ENCODE data around the gene UBXN11. TPM values are rescaled to one million over a fixed set of nuclear protein-coding genes. Genes with fewer than 3 reads are reported as not detected.

Gene UBXN11
- polyA plus RNA-seq, 1 experiment: 6.1 TPM

- H3K4me3 ChIP-seq (ENCODE audit: low read depth, low read length): no peak overlapping the region
- H3K27me3 ChIP-seq (ENCODE audit: control insufficient read depth, insufficient read depth, low read length): no peaks in the 10 kb centered on the region
- ChIA-PET CTCF (interaction anchor here (0.5 to 5.5 kb wide), 47 partner anchors 8 to 931 kb away, joined by 3 to 62 read pairs (median 4); partner anchors contain the start of genes C1orf232, CEP85, CRYBG2 and SH3BGRL3), POLR2A (interaction anchor here (0.6 to 1.1 kb wide), 3 partner anchors 37 to 86 kb away, joined by 3 to 5 read pairs (median 3); no protein-coding TSS in a partner anchor)
- no peak overlapping the region for H3K27ac ChIP-seq (ENCODE audit: low read depth, low read length)
- peak; percentile 52 for DNase-seq (ENCODE audit: low read depth, low spot score)
- no peaks in the 10 kb centered on the region for H3K9me3 ChIP-seq (ENCODE audit: control insufficient read depth, insufficient read depth, low read length)
- TF ChIP-seq, protein P1, sequence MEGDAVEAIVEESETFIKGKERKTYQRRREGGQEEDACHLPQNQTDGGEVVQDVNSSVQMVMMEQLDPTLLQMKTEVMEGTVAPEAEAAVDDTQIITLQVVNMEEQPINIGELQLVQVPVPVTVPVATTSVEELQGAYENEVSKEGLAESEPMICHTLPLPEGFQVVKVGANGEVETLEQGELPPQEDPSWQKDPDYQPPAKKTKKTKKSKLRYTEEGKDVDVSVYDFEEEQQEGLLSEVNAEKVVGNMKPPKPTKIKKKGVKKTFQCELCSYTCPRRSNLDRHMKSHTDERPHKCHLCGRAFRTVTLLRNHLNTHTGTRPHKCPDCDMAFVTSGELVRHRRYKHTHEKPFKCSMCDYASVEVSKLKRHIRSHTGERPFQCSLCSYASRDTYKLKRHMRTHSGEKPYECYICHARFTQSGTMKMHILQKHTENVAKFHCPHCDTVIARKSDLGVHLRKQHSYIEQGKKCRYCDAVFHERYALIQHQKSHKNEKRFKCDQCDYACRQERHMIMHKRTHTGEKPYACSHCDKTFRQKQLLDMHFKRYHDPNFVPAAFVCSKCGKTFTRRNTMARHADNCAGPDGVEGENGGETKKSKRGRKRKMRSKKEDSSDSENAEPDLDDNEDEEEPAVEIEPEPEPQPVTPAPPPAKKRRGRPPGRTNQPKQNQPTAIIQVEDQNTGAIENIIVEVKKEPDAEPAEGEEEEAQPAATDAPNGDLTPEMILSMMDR (IDR thresholded peaks at IDR 0.05; ENCODE audit: low read depth, low read length): peak; percentile 88
Observed at GRCh38 chr1:26321315-26322041, 15.0 kb upstream of the UBXN11 start.

- POLR2A ChIA-PET: interaction anchor here (1.1 kb wide), 1 partner anchor 85 kb away, joined by 3 read pairs; no protein-coding TSS in a partner anchor
Observed at GRCh38 chr1:26320896-26321295, 14.5 kb upstream of the UBXN11 start.

DNA sequence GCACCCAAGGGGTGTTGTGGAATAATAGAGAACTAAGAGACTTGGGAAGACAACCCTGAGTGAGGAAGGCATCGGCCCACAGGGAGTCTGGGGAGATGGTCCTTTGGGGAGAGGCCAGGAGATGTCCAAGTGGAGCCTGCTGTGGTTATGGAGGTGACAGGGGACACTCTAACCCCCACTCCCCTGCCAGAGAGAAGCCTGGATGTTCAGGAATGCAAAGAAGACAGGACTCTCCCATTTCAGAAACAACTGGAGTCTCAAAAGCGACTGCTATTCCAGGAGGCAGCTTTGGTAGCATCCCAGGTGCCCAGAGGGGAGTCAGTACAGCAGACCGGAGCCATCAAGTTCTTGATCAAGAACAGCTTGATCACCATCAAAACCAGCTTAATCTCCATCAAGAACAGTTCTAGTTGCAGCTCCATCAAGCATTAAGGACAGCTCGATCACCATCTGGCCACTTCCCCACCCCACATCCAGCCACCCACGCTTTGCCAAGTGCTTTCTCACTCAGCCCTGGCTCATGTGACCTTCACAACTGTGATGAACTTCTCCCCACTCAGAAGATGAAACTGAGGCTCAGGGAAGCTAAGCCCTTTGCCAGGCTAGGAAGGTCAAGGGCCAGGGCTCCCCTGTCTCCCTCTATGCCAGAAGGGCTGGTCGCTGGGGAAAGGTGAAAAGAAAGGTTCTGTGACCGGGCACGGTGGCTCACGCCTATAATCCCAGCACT lies 12.1 kb upstream of the UBXN11 start:
- TF ChIP-seq, protein P1 (IDR thresholded peaks at IDR 0.05; ENCODE audit: low read depth, low read length): no peak
- Histone ChIP-seq H3K27me3 (ENCODE audit: control insufficient read depth, insufficient read depth, low read length) (no peaks in the 10 kb centered on the region), H3K9me3 (ENCODE audit: control insufficient read depth, insufficient read depth, low read length) (no peaks in the 10 kb centered on the region), H3K27ac (ENCODE audit: low read depth, low read length) (no peak overlapping the region), H3K4me3 (ENCODE audit: low read depth, low read length) (no peak overlapping the region)
- DNase-seq (ENCODE audit: low read depth, low spot score): no peak
- ChIA-PET CTCF (interaction anchor here (5.5 kb wide), 1 partner anchor 43 kb away, joined by 62 read pairs; no protein-coding TSS in a partner anchor), POLR2A (no interaction called here)

More at GRCh38 chr1:26320896-26321295, 14.5 kb upstream of the UBXN11 start:
- Histone ChIP-seq H3K27ac (ENCODE audit: low read depth, low read length) (no peak overlapping the region), H3K27me3 (ENCODE audit: control insufficient read depth, insufficient read depth, low read length) (no peaks in the 10 kb centered on the region), H3K4me3 (ENCODE audit: low read depth, low read length) (no peak overlapping the region), H3K9me3 (ENCODE audit: control insufficient read depth, insufficient read depth, low read length) (no peaks in the 10 kb centered on the region)
- TF ChIP-seq, protein P1 (IDR thresholded peaks at IDR 0.05; ENCODE audit: low read depth, low read length): no peak
- DNase-seq (ENCODE audit: low read depth, low spot score): no peak
- CTCF ChIA-PET: interaction anchor here (0.6 to 5.5 kb wide), 22 partner anchors 9 to 176 kb away, joined by 3 to 62 read pairs (median 7); partner anchors contain the start of genes C1orf232, CEP85, UBXN11 and ZNF593

DNA sequence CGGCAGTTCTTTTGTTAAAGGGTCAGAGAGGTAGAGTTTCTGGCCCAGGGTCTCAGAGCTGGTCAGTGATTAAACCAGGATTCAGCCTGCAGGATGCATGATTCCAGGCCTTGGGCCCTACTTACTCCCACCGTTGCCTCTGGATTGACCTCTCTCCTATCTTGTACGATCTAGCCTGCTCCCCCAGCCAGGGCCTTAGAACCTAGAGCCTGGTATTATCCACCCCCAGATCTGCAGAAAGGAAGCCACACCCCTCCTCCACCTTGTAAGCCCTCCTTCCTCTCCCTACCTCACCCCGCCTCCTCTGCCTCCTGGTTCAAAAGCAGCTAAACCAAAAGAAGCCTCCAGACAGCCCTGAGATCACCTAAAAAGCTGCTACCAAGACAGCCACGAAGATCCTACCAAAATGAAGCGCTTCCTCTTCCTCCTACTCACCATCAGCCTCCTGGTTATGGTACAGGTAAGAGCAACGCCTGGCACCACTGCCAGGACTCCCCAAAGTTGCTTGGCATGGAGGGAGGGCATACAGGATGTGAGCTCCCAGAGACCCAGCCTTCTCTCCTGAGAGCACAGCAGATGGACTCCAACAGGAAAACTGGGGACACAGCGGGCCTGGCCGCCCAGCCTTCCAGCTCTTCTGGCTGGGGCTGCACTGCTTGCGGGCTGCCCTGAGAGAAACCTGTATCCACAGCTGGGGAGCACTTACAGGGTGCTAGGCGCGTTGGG lies 11.3 kb upstream of the UBXN11 start, which contains the start of gene CD52:
TSS of gene CD52 (plus strand) at position 347 of the 726 bp plus-strand sequence. CDS start at position 407, 60 bp downstream.
- TF ChIP-seq, protein P1 (IDR thresholded peaks at IDR 0.05; ENCODE audit: low read depth, low read length): no peak
- Histone ChIP-seq H3K4me3 (ENCODE audit: low read depth, low read length) (no peak within 1 kb of the TSS), H3K27ac (ENCODE audit: low read depth, low read length) (no peak within 1 kb of the TSS), H3K27me3 (ENCODE audit: control insufficient read depth, insufficient read depth, low read length) (no peaks in the 10 kb centered on the region), H3K9me3 (ENCODE audit: control insufficient read depth, insufficient read depth, low read length) (no peaks in the 10 kb centered on the region)
- no peak for DNase-seq (ENCODE audit: low read depth, low spot score)
- POLR2A ChIA-PET: no interaction called here
- CTCF ChIA-PET: interaction anchor here (5.5 kb wide), 1 partner anchor 42 kb away, joined by 62 read pairs; no protein-coding TSS in a partner anchor

Data from AG04450 (cell line).